ENCODE data around the gene FRMD4A. TPM values are rescaled to one million over a fixed set of nuclear protein-coding genes. Genes with fewer than 3 reads are reported as not detected.

FRMD4A gene
- total and polyA plus RNA-seq, 2 of the 4 experiments (the other 2 are of a cell fraction), result 30.3 to 68.8 TPM

- no peak overlapping the region for H2AK9ac ChIP-seq (replicated peaks; ENCODE audit: low read depth, low read length, poor library complexity)
- ChIA-PET CTCF (no interaction called here), POLR2A (ENCODE audit: unreplicated experiment) (no interaction called here)
- no peak overlapping the region for H2AK5ac ChIP-seq (ENCODE audit: low read depth, low read length)
- intact Hi-C loops (cut with micrococcal nuclease), result no loop called here
- H3K27ac ChIP-seq (ENCODE audit: insufficient read depth, low read length), result no peak overlapping the region
- no peak overlapping the region for H3K56ac ChIP-seq (ENCODE audit: extremely low read depth, insufficient read depth, low read length)
- H2AFZ ChIP-seq (replicated peaks; ENCODE audit: low read length, poor library complexity), result no peak overlapping the region
- peaks cover 16% of the 10 kb centered on the region for H3K9me3 ChIP-seq (ENCODE audit: control insufficient read depth, insufficient read depth, low read length)
- no peak overlapping the region for H4K8ac ChIP-seq (ENCODE audit: low read depth in 2 of 2, low read length in 2 of 2)
- H2BK20ac ChIP-seq (ENCODE audit: low read depth, low read length), result no peak overlapping the region
- dilution Hi-C loops (cut with HindIII; ENCODE audit: low sequenced_read_pairs, unreplicated experiment), result no loop called here
- no peak overlapping the region for H3K23ac ChIP-seq (ENCODE audit: low read depth, low read length)
- no peak for DNase-seq
- H2BK15ac ChIP-seq (ENCODE audit: low read depth, low read length), result no peak overlapping the region
- TF ChIP-seq, protein P1, sequence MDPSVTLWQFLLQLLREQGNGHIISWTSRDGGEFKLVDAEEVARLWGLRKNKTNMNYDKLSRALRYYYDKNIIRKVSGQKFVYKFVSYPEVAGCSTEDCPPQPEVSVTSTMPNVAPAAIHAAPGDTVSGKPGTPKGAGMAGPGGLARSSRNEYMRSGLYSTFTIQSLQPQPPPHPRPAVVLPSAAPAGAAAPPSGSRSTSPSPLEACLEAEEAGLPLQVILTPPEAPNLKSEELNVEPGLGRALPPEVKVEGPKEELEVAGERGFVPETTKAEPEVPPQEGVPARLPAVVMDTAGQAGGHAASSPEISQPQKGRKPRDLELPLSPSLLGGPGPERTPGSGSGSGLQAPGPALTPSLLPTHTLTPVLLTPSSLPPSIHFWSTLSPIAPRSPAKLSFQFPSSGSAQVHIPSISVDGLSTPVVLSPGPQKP (IDR thresholded peaks at IDR 0.05; ENCODE audit: borderline replicate concordance, low read depth, low read length), result no peak
- no peak overlapping the region for H3K9ac ChIP-seq (ENCODE audit: low read depth, low read length)
- H3K79me1 ChIP-seq (ENCODE audit: low read depth in 1 of 2, low read length in 2 of 2), result no peaks in the 10 kb centered on the region; a peak in 2 of 4 replicates
- no peak overlapping the region for H3K18ac ChIP-seq (ENCODE audit: low read depth, low read length)
- H3K27me3 ChIP-seq (ENCODE audit: control insufficient read depth, insufficient read depth, low read length), result no peaks in the 10 kb centered on the region
- no peak overlapping the region for H4K5ac ChIP-seq (ENCODE audit: low read depth, low read length)
- H4K20me1 ChIP-seq (ENCODE audit: insufficient read depth, low read length), result no peaks in the 10 kb centered on the region; the same call in 1 of the 2 replicates
- no TSS peak for BruUV-seq (replicated peaks)
- no peak overlapping the region for H3K14ac ChIP-seq (replicated peaks; ENCODE audit: low read depth, low read length)
- no peak overlapping the region for H3K4ac ChIP-seq (ENCODE audit: low read depth, low read length)
- in situ Hi-C loops (cut with MboI; ENCODE audit: low sequenced_read_pairs), result no loop called here
- peaks cover 31% of the 10 kb centered on the region for H3K36me3 ChIP-seq (ENCODE audit: control insufficient read depth, insufficient read depth, low read length)
- H4K91ac ChIP-seq (ENCODE audit: insufficient read depth, low read depth, low read length), result no peak overlapping the region
- no peak overlapping the region for H3K4me2 ChIP-seq (ENCODE audit: low read depth, low read length)
- H2BK5ac ChIP-seq (ENCODE audit: low read depth, low read length, poor library complexity, severe bottlenecking), result no peak overlapping the region
- WGBS, 2 experiments (ENCODE audit: extremely low coverage in 2 of 2, insufficient read length in 1 of 2), result 69% methylated on average over 2 of the region's 7 CpGs; no CpG with 5 or more reads in 1 of the 2 experiments
- ATAC-seq (ENCODE audit: low read depth), result no peak
- peaks cover 4% of the 10 kb centered on the region; the same call in 1 of the 2 replicates for H3K9me1 ChIP-seq (ENCODE audit: insufficient read depth, low read length)
- H3K4me3 ChIP-seq (ENCODE audit: insufficient read depth, low read depth, low read length), result no peak overlapping the region
- no peaks in the 10 kb centered on the region; the same call in 1 of the 2 replicates for H3K4me1 ChIP-seq (ENCODE audit: control insufficient read depth, insufficient read depth, low read length)
- H2BK120ac ChIP-seq (ENCODE audit: low read depth, low read length), result no peak overlapping the region
These were observed 687.7 kb downstream of the FRMD4A start for GRCh38 chr10:13643016-13643415.

Measured in IMR-90 (cell line).